ENCODE measurements around the gene AJAP1. TPM values are rescaled to one million over a fixed set of nuclear protein-coding genes. Genes with fewer than 3 reads are reported as not detected.

Gene AJAP1
- total RNA-seq, 1 donor from 2014 or later, result 0.35 TPM

DNA sequence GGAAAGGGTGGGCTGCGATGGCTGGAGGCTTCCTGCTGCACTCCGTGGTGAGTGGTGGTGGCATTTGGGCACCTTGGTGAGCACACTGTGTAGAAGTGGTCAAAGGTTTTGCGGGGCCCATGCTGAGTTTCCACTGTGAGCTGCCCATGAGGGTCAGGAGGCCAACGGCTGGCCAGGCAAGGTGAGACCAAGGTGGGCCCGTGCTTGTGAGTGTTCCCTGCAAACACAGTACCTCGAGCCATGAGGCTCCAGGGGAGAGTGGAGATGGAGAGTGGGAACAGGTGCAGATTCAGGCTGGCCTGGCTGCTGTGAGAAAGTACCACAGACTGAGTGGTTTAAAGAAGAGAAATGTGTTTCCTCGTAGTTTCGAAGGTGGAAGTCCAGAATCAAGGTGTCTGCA, 40.8 kb downstream of the AJAP1 start:
- Mint-ChIP-seq H3K36me3 (ENCODE audit: unreplicated experiment) (no peaks in the 10 kb centered on the region), H3K4me3 (ENCODE audit: unreplicated experiment) (no peak overlapping the region), H3K27me3 (ENCODE audit: unreplicated experiment) (no peaks in the 10 kb centered on the region), H3K4me1 (ENCODE audit: unreplicated experiment) (peaks cover 16% of the 10 kb centered on the region), H3K27ac (ENCODE audit: unreplicated experiment) (no peak overlapping the region), H3K9me3 (ENCODE audit: unreplicated experiment) (peaks cover 11% of the 10 kb centered on the region)
- DNase-seq (ENCODE audit: extremely low spot score, unreplicated experiment), result no peak
- TF ChIP-seq, protein P1, sequence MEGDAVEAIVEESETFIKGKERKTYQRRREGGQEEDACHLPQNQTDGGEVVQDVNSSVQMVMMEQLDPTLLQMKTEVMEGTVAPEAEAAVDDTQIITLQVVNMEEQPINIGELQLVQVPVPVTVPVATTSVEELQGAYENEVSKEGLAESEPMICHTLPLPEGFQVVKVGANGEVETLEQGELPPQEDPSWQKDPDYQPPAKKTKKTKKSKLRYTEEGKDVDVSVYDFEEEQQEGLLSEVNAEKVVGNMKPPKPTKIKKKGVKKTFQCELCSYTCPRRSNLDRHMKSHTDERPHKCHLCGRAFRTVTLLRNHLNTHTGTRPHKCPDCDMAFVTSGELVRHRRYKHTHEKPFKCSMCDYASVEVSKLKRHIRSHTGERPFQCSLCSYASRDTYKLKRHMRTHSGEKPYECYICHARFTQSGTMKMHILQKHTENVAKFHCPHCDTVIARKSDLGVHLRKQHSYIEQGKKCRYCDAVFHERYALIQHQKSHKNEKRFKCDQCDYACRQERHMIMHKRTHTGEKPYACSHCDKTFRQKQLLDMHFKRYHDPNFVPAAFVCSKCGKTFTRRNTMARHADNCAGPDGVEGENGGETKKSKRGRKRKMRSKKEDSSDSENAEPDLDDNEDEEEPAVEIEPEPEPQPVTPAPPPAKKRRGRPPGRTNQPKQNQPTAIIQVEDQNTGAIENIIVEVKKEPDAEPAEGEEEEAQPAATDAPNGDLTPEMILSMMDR (IDR thresholded peaks at IDR 0.05), result no peak

DNA sequence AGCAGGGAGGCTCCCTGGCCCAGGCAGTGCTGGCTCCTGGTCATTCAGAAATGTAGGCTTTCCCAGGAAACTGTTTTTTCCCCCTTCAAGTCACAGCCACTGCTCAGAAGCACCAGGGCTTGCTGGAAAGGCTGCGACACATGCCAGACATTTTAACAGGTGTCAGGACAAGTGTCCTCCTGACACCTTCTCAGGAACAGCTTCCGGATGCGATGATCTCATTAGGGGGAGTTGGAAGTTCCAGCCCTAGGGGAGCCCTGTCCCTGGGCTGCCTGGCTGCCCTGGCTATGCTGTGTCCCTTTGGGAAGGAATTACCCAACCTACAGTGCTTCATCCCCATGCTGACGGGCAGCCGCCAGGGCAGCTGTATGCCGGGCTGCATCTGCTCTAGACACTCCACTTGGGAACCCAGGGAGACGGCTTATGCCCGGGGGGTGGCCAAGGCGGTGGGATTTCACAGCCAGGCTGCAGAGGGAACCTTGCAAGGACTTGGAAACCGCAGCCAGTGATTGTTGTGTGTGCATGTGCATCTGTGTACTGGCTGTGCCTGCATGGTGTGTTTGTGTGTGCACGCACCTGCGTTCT, 41.8 kb downstream of the AJAP1 start:
- Mint-ChIP-seq H3K36me3 (ENCODE audit: unreplicated experiment) (no peaks in the 10 kb centered on the region), H3K27me3 (ENCODE audit: unreplicated experiment) (no peaks in the 10 kb centered on the region), H3K4me1 (ENCODE audit: unreplicated experiment) (peaks cover 19% of the 10 kb centered on the region), H3K9me3 (ENCODE audit: unreplicated experiment) (peaks cover 11% of the 10 kb centered on the region), H3K27ac (ENCODE audit: unreplicated experiment) (no peak overlapping the region), H3K4me3 (ENCODE audit: unreplicated experiment) (no peak overlapping the region)
- TF ChIP-seq, protein P1 (IDR thresholded peaks at IDR 0.05), result no peak
- no peak for DNase-seq (ENCODE audit: extremely low spot score, unreplicated experiment)

DNA sequence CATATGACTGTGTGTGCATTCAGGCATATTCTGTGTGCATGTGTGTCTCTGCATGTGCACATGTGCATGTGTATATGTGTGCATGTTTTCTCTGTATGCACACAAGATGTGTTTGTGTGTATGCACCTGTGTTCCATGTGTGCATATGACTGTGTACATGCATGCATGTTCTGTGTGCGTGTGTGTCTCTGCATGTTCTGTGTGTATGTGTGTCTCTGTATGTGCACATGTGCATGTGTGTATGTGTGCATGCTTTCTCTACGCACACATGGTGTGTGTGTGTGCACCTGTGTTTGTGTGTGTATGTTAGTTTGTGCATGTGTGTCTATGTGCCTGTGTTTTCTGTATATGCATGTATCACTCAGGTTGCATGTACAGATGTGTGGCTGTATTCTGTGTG, 42.3 kb downstream of the AJAP1 start:
- Mint-ChIP-seq H3K4me3 (ENCODE audit: unreplicated experiment) (no peak overlapping the region), H3K9me3 (ENCODE audit: unreplicated experiment) (peaks cover 11% of the 10 kb centered on the region), H3K27me3 (ENCODE audit: unreplicated experiment) (no peaks in the 10 kb centered on the region), H3K27ac (ENCODE audit: unreplicated experiment) (no peak overlapping the region), H3K36me3 (ENCODE audit: unreplicated experiment) (no peaks in the 10 kb centered on the region), H3K4me1 (ENCODE audit: unreplicated experiment) (peaks cover 19% of the 10 kb centered on the region)
- TF ChIP-seq, protein P1 (IDR thresholded peaks at IDR 0.05), result no peak
- DNase-seq (ENCODE audit: extremely low spot score, unreplicated experiment), result no peak

DNA sequence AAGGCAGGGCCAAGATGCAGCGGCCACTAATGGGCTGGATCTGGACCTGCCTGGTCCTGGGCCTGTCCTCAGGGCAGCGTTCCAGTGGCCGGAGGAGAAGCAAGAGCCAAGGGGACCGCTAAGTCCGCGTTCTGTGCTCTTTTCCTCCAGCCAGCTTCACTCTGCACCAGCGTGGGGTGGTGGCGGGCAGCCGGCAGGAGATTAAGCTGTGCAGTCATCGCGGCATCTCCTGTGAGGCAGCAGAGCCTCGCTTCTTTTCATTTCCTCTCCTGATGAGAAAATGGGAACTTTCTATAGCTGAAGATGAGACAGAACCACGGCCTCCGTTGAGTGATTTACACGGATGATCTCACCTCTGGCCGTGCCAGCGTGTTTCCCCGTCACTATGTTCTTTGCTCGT, 43.4 kb downstream of the AJAP1 start:
- Mint-ChIP-seq H3K4me1 (ENCODE audit: unreplicated experiment) (peaks cover 19% of the 10 kb centered on the region), H3K36me3 (ENCODE audit: unreplicated experiment) (no peaks in the 10 kb centered on the region), H3K9me3 (ENCODE audit: unreplicated experiment) (peaks cover 11% of the 10 kb centered on the region), H3K27me3 (ENCODE audit: unreplicated experiment) (no peaks in the 10 kb centered on the region), H3K27ac (ENCODE audit: unreplicated experiment) (no peak overlapping the region), H3K4me3 (ENCODE audit: unreplicated experiment) (no peak overlapping the region)
- TF ChIP-seq, protein P1 (IDR thresholded peaks at IDR 0.05), result no peak
- DNase-seq (ENCODE audit: extremely low spot score, unreplicated experiment), result no peak

DNA sequence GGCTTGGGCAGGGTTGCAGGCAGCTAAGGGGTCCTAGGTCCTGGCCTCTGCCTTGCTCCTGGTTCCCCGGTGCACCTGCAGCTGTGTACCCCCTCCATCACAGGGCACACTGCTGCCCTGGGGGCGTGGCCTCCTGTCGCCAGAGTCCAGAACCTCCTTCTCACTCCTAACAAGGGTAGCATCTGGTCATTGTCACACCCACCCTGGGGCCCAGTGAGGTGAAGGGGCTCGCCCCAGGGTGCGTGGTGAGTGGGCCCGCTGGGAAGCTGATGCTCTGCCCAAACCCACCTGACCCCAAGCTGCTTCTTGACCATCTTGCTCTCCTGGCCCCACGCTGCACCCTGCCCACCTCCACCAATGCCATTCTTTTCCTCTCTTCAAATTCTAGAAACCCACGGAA, 44.5 kb downstream of the AJAP1 start:
- H3K4me1 Mint-ChIP-seq (ENCODE audit: unreplicated experiment), result peaks cover 26% of the 10 kb centered on the region
- H3K9me3 Mint-ChIP-seq (ENCODE audit: unreplicated experiment), result peaks cover 11% of the 10 kb centered on the region
- no peak overlapping the region for H3K4me3 Mint-ChIP-seq (ENCODE audit: unreplicated experiment)
- no peaks in the 10 kb centered on the region for H3K36me3 Mint-ChIP-seq (ENCODE audit: unreplicated experiment)
- no peaks in the 10 kb centered on the region for H3K27me3 Mint-ChIP-seq (ENCODE audit: unreplicated experiment)
- TF ChIP-seq, protein P1 (IDR thresholded peaks at IDR 0.05), result no peak
- peak overlapping the region; percentile 85 for H3K27ac Mint-ChIP-seq (ENCODE audit: unreplicated experiment)
- no peak for DNase-seq (ENCODE audit: extremely low spot score, unreplicated experiment)

Measured in osteocyte (in vitro differentiated cells).